Measurements from ENCODE around the gene JHY.

DNA sequence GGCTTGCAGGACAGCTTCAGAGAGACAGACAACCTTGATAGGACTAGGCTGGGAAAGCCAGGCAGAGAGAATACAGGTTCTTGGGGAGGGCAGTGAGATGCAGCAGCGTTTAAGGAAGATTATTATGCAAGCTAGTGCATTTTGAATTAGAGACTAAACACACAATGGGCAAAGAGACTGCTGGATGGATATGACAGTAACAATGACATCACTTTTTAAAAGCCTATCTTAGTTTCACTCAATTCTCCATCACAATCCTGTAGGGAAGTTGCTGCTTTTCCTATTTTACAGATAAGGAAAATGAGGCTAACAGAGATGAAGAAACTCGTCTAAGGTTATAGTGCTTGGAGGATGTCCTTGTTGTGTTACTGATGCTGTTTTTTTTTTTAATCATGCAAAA lies 5.6 kb downstream of the JHY start:
- TF ChIP-seq FOXM1 (IDR thresholded peaks at IDR 0.05; ENCODE audit: borderline replicate concordance, low read depth), result no peak
- TF ChIP-seq, protein P1, sequence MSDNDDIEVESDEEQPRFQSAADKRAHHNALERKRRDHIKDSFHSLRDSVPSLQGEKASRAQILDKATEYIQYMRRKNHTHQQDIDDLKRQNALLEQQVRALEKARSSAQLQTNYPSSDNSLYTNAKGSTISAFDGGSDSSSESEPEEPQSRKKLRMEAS (IDR thresholded peaks at IDR 0.05), result no peak
- TF ChIP-seq EGR1 (IDR thresholded peaks at IDR 0.05), result no peak

All from Ishikawa (cell line).